Panc1 (cell line): ENCODE data around the gene PCNX2.

Experiments
- POLR2AphosphoS5 ChIP-seq: IDR thresholded peaks from 2 replicates; pipeline ENCODE4 v1.6.1; 2012; ENCODE audit warnings: mild to moderate bottlenecking, low read depth, low read length, moderate library complexity
- TF ChIP-seq, protein P1 (sequence below): fragments of 450-650 bp; IDR thresholded peaks from 2 replicates; pipeline ENCODE4 v1.5.1; 2017; ENCODE audit warnings: mild to moderate bottlenecking

- no peak for TF ChIP-seq POLR2AphosphoS5
- TF ChIP-seq, protein P1, sequence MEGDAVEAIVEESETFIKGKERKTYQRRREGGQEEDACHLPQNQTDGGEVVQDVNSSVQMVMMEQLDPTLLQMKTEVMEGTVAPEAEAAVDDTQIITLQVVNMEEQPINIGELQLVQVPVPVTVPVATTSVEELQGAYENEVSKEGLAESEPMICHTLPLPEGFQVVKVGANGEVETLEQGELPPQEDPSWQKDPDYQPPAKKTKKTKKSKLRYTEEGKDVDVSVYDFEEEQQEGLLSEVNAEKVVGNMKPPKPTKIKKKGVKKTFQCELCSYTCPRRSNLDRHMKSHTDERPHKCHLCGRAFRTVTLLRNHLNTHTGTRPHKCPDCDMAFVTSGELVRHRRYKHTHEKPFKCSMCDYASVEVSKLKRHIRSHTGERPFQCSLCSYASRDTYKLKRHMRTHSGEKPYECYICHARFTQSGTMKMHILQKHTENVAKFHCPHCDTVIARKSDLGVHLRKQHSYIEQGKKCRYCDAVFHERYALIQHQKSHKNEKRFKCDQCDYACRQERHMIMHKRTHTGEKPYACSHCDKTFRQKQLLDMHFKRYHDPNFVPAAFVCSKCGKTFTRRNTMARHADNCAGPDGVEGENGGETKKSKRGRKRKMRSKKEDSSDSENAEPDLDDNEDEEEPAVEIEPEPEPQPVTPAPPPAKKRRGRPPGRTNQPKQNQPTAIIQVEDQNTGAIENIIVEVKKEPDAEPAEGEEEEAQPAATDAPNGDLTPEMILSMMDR, result no peak
These were observed 237.7 kb downstream of the PCNX2 start for GRCh38 chr1:233057836-233058235.
